Stimulated activated CD8-positive, alpha-beta memory T cell treated with anti-CD3 and anti-CD28 coated beads, Interleukin-4, amount 100 ng/mL, for 4 hours (primary cell): Measurements from ENCODE around the gene TTK.

ENCODE experiments used
- DNase-seq, 2 donors: peaks; one replicate each; pipeline ENCODE4 v3.0.0-alpha.2; 2020; ENCODE audit warnings: low read depth in 2 of 2, low spot score in 1 of 2

TTK gene

DNA sequence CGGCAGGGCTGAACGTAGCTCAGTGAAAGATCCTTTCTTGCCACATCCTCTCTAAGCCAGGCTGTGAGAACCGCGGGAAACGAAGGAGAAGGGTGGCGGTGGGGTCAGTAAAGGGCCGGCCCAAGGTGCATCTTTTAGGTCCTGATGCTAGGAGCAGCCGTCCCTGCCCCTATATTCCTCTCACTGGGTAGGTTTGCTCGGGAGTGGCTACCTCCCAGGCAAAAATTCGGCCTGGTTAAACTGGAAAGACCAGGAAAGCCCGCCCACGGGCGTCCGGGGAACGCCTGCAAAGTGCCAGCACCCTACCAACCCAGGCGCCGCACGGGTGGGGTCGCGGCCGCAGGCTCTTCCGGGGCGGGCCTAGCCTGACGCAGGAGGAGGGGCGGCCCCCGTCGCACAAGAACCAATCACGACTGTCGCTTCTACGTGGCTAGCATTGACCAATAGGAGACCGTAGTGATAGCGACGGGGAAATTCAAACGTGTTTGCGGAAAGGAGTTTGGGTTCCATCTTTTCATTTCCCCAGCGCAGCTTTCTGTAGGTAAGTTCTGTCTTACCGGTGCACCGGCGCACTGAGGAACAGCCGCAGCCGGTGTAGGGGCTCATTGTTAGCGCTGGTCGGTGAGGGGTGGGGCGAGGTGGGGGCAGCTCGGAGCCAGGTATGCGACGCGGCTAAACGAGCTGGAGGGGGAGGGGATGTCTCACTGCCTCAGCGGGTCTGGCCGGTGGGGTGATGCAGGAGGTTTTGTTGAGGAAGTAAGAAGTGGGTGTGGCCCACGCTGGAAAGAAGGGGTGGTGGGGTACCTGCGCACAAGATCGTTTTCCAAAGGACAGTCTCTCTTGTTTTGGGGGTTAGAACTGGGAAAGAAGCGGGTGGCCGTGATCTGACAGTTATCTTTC lies at the start of gene TTK:
Gene TTK (plus strand): TSS at position 477 of the 900 bp plus-strand sequence. CDS start 1,195 bp downstream, outside the sequence.
- peak; percentile 72 to 79 for DNase-seq

DNA sequence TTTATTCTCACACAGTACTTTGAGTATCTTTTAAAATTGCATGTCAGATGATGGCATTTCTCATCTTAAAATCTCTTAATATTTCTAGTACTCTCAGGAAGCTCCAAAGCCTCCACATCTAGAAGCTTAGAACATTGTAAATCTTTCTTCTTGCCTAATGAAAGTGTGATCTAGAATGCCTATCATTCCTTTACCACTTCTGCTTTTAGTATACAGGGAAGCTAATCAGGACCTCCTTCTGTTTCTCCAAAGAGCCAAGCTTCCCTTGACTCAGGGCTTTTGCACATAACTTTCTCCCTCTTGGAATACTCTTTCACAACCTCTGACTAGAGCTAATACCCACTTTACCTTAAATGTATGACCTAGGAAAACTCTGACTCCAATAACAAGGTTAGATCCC lies 49.6 kb upstream of the TTK start:
- no peak for DNase-seq

DNA sequence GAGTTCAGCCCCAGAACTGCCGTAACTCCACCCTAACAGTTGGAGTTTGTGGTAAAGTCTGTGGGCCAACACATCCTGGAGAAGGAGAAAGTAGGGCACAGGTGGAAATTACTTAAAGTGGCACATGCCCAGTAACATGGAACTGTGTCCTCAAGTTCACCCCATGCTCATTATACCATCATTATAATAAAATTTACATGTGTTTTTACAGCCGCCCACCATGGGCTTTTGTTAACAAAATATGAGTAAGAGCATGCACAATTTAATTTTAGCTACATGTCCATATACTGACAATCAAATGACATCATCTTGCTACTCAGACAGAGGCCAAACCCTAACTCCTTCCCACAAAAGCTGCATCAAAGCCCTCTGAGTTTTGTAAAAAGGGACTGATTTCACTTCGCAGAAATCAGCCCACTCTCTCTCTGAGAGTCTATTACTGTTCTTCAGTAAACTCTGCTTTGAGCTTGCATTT lies 39.8 kb upstream of the TTK start:
- no peak for DNase-seq

DNA sequence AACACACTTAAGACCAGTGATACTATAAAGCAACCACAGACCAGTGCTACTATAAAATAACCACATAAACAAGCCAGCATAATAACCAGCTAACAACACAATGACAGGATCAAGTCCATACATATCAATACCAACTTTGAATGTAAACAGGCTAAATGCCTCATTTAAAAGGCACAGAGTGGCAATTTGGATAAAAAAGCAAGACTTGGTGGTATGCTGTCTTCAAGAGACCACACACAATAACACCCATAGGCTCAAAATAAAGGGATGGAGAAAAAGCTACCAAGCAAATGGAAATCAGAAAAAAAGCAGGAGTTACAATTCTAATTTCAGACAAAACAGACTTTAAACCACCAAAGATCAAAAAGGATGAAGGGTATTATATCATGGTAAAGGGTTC lies 37.3 kb upstream of the TTK start:
- no peak for DNase-seq

DNA sequence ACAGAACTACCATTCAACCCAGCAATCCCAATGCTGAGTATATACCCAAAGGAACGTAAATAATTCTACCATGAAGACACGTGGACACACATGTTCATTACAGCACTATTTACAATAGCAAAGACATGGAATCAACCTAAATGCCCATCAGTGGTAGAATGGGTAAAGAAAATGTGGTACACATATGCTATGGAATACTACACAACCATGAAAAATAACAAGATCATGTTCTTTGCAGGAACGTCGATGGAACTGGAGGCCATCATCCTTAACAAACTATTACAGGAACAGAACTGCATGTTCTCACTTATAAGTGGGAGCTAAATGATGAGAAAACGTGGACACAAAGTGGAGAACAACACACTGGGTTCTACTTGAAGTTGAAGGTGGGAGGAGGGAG lies 34.7 kb upstream of the TTK start:
- DNase-seq = no peak

DNA sequence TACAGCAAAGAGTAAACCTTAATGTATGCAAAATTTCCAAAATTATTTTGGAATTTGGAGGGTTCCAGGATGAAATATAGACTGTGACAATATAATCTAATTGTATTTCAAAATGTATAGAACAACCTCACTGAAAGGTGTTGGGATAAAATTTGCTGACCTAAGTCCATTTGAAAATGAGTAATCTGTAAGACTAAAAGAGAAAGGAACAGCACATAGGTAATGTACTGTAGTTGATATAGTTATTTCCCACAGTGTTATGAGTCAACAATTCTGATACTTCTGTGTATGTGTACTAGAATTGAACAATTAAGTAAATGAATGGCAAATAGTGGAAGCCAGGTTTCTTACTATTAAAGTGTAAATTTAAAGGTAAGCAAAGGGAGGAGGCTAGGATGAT lies 33.3 kb upstream of the TTK start:
- DNase-seq = no peak

DNA sequence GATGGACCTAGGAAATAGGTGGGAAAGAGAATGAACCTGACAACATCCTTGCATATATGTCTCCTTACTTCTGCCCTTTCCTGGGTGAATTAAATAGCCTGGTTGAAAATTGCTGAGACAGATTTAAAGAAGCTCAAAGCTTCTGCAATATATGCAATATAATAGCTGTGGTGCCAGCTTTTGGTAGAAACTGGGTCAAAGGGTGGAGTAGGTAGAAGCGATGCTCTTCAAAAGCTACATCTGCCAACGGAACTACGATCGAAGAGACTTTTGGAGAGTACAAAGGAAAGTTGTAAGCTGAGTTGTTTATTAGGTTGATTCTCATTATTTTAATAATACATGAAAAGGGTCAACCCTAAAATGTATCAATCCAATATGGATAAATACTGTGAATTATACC lies 22.8 kb upstream of the TTK start:
- no peak for DNase-seq

DNA sequence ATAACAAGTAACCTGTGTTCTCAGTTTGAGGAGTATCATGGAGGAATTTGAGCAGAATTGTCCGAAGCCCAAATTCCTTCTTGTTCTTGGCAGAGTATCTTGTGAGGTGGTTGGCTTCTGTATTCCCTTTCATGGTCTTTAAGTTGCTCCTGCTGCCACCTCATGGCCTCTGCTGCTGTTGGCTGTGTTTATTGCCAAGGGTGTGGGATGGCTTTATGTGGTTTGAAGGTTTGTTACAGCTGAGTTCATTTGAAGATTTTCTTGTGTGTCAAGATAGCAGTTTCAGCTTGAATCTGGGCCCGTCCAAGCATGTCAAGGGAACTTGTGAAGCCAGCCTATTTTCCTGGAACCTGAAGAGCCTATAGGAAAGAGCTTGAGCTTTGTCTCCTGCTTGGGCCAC lies 20.2 kb upstream of the TTK start:
- DNase-seq = no peak

DNA sequence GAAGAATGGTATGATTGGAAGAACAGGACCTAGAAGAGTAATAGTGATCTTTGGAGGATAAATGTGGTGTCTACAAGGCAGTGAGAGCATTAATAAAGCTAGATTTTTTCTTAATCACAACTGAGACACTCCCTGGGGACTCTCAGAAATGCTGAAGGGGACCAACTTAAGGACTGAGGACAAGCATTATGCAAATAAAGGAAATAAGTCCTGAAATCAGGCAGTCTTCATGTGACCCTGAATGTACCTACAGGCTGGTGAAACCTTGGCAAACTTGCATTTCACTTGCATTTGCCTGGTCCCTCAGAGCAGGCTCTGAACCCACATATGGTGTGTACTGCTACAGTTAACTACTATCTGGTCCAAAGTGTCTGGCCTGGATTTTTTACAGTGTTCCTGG lies 19.3 kb upstream of the TTK start:
- DNase-seq = no peak

DNA sequence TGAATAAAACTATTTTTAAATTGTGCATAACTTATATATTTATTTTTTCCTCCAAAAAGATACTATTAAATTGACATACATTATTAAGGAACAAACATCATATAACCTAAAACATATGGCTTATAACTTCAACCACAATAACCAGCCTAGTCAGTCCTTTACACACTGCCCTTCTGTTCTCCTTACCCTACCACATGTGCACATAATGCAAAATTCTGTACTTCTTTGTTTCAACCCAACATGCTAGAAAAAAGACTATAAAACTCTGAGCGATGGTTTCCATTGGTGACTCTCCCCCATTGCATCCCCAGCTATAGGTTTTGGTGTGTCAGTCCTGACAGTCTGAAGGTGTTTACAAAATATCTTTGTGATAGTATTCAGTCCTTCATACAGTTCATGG lies 14.8 kb upstream of the TTK start:
- DNase-seq = no peak

DNA sequence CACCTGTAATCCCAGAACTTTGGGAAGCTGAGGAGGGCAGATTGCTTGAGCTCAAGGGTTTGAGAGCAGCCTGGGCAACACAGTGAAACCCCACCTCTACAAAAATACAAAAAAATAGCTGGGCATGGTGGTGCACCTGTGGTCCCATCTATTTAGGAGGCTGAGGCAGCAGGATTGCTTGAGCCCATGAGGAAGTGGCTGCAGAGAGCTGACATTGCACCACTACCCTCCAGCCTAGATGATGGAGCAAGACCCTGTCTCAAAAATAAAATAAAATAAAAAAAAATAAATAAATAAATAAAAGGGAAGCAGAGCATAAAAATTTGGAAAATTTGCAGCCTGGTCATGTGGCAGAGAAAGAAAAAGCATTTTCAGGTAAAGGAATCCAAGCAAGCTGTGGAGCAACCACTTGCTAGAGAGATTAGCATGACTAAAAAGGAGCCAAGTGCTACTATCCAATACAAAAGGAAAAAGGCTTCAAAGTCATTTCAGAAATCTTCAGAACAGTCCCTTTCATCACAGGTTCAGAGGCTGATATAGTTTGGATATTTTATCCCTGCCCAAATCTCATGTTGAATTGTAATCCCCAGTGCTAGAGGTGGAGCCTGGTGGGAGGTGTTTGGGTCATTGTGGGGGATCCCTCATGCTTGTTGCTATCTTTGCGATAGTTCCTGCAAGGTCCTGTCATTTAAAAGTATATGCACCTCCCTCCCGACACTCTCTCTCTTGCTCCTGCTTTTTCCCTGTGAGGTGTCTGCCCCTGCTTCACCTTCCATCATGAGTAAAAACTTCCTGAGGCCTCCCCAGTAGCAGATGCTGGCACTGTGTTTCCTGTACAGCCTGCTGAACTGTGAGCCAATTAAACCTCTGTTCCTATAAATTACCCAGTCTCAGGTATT lies 11.2 kb upstream of the TTK start:
- DNase-seq = no peak

DNA sequence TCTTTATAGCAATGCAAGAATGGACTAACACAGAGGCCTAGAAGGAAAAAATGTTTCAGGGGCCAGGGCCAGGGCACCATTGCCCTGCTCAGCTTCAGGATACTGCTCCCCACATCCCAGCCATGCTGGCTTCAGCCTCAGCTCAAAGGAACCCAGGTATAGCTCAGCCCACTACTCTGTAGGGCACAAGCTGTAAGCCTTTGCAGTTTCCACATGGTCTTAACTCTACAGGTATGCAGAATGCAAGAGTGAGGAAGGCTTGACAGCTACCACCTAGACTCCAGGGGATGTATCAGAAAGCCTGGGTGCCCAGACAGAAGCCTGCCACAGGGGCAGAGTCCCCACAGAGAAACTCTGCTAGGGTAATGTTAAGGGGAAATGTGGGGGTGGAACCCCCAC lies 10.5 kb upstream of the TTK start:
- DNase-seq = no peak

DNA sequence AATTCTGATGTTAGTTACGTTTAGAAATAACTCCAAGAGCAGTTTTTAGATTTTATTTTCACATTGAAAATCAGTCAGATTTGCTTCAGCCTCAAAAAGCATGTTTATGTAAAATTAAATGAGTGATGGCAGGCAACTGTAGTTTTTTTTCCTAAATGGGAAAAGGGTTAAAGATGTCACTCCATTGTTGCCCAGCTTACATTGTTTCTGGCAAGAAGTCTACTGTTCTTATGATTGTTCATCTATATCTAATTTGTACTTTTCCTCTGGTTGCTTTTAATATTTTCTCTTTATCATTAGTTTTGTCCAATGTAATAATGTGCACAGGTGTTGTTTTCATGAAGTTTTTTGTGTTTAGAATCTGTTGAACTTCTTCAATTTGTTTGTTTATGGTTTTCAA lies 6.7 kb upstream of the TTK start:
- no peak for DNase-seq

DNA sequence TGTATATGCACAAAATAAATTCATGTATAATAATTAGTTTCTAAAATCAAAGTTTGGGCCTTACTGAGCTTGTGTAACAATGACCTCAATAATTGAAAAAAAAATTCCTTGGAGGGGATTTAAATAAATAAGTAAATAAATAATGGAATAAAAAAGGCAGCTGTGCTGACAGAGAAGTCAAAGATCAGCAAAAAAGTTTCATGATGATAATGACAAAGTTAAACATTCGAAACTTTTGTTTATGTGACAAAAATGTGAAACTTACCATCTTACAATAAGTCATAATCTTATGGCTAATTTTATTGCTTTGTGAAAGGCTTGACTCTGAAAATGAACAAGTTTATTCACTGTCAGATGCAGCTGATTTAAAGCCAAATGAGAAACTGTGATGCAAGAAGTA lies 3.1 kb upstream of the TTK start:
- DNase-seq = no peak

DNA sequence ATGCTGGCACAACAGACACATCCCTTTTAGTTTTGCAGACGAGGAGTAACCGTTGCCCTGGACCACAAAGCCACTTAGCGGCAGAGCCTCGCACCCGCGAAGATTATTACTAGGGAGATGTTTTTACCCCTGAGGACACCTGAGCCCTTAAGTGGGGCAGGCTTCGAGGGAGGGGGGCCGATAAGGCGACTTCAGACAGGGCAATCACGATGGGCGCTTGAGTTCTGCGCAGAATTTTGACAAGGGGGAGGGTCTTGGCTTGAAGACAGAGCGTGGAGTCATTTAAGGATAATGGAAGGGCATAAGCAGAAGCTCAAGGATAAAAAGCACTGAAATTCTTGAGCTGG lies 650 bp upstream of the TTK start:
- DNase-seq = peak in 1 of 2 donors; percentile 0

DNA sequence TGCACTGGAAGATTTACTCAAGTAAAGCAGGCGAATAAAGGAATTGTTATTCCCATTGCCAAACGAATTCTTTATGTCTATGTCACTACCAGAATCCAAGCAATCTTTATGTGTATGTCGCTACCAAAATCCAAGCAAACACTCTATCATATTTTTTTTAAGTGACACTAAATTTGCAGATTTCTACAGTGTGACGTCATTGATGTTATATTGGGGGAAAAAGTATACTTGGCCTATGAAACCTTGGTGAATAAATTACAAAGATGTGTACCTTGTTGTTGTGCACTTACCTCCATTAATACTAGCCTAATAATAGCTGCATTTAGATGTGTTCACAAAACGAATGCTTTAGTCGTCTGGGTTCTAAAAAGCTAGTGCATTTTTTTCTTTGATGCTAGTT lies 957 bp downstream of the TTK start:
- no peak for DNase-seq

DNA sequence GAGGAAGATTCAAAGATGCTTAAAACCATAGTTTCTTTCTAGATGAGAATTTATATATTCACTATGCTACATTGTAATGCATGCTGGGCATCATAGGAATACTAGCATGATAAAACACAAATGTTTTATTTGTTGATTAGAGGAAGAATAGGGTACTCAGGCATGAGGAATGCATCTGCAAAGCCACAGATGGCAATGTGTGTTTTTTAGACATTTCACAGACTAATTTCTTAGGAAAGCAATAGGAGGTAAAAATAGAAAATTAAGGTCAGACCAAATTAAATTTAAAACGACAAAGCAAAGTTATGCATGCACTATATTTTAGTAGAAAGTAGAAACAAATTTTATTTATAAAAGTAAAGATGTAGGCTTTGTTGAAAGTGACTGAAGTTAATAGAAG lies 2.1 kb downstream of the TTK start:
- no peak for DNase-seq

DNA sequence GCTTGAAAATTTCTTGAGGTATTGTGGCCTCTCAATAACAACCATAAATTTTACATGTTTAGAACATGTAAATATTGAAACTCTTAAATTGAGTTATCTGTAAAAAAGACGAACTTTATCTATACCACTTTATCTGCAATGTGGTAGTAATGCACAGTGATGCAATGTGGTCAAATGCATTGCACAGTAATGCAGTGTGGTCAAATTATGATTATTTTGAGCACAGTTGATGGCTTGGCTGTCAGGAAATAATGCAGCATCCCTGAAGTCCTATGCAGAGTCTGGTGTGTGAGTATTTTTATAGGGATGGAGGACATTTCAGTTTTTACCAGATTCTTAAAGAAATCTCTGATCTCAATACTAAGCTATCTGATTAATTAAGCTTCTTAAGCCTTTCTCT lies 5.1 kb downstream of the TTK start:
- no peak for DNase-seq

DNA sequence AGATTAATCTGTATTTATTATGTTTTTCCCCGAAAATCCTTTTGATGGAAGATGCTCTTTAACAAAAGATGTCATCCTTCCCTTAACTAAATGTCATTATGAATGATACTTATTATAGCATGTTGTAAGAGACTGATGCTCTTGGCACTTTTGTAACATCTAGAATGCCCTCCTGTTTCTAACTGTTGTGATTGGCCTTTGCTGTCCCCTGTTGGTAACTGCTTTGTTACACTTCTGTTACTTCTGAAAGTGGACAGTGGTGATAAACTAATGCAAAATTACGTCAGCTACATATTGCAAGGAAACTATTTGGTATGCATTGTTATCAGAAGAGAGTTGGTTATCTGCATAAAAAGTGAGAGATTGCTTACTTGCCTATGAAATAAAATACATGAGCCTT lies 5.8 kb downstream of the TTK start:
- DNase-seq = no peak

DNA sequence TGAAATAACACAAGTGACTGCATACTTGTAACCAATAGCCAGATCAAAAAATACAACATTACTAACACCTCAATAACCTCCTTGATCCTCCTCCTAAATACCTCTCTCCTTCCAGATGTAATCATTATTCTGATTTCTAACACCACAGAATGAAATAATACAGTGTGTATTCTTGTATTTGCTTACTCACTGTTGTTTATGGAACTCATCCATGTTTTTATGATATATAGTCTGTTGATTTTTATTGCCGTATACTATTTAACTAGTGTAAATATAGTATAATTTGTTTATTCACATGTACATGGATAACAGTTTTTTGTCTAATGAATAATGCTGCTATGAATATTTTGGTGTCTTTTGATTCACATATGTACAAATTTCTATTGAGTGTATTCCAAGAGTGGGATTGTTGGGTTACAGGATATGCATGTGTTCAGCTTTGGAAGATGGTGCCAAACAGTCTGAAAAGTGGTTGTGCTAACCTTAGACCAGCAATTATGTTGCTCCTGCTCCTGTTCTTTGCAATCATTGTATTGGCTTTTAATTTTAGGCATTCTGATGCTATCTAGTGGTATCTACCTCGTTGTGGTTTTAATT lies 11.5 kb downstream of the TTK start:
- no peak for DNase-seq

DNA sequence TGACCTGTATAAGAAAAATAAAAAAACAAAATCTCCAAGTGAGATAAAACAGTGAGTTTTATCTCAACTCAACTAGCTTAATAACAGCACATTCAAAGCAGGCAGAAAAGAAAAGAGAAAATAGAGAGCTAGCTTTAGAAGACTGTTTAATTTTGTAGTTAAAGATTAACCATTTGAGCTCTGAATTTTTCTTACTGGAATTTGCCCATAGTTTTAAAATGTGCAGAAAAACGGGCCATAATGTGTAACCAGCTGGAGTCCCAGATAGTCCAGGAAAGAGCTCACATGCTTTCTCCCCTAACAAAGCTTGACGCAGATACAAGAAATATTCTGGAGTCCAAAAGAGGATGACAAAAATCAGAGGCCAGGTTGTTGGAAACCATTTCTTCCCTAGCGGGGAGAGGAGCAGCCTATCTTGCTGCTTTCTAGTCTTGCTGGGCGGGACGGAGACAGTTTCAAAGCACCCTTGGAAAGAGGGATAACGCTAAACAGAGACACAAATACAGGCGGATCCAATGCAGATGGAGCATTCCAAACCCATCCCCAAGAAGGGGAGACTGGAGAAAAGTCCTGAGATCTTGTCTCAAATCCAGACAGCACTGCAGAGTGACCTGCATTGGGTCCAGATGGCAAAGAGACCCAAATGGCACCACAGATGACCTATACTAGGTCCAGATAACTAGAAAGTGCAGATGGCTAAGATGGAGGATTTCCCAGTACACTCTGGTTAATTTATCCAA lies 16.1 kb downstream of the TTK start:
- no peak for DNase-seq
